Measurements from ENCODE around the gene MYH7B.

GRCh38 chr20:34945315-34946077 lies 10.2 kb upstream of the MYH7B start:
- TF ChIP-seq POLR2AphosphoS5 (IDR thresholded peaks at IDR 0.05; ENCODE audit: low read depth, low read length) (no peak), PAX5 (IDR thresholded peaks at IDR 0.05; ENCODE audit: insufficient read depth, low read length, severe bottlenecking) (no peak), POLR2A (IDR thresholded peaks at IDR 0.05; ENCODE audit: low read depth, low read length) (no peak), TAF1 (IDR thresholded peaks at IDR 0.05; ENCODE audit: low read depth, low read length) (no peak), SPI1 (IDR thresholded peaks at IDR 0.05; ENCODE audit: low read depth, low read length) (no peak)
